ENCODE measurements around the gene PRKX.
"Not testable (repeated sequence)": the region's sequence is repeated elsewhere in the genome, so short reads cannot be mapped to it uniquely, and the experiment has no call there.

The PRKX gene

GRCh38 chrX:3560010-3560409, 153.4 kb downstream of the PRKX start:
- not testable (repeated sequence) for DNase-seq
